Upper lobe of left lung (tissue), 6 donors: ENCODE results near the gene CNGB1. TPM values are rescaled to one million over a fixed set of nuclear protein-coding genes. Genes with fewer than 3 reads are reported as not detected.

ENCODE experiments used
- ATAC-seq, 2 donors: fragments of 200-7000 bp; cut with Tn5 transposase; one replicate each; pipeline ENCODE4 v1.9.1; 2022; ENCODE audit warnings: mild to moderate bottlenecking in 2 of 2, moderate library complexity in 2 of 2; ENCODE audit not compliant: low FRiP score in 2 of 2
- DNase-seq, 2 donors: peaks; one replicate each; pipeline ENCODE4 v3.0.0-alpha.2; 2019 to 2020
- H3K27ac ChIP-seq, 4 donors: fragments of 200-600 bp; sonication (generic); one replicate each; pipeline ENCODE4 v1.5.1; 2016 to 2019
- H3K27me3 ChIP-seq, 4 donors: fragments of 200-600 bp; sonication (generic); one replicate each; pipeline ENCODE4 v1.5.1; 2017 to 2019
- H3K36me3 ChIP-seq, 4 donors: fragments of 200-600 bp; sonication (generic); one replicate each; pipeline ENCODE4 v1.5.1; 2016 to 2019
- H3K4me1 ChIP-seq, 4 donors: fragments of 200-600 bp; sonication (generic); one replicate each; pipeline ENCODE4 v1.5.1; 2018 to 2019
- H3K4me3 ChIP-seq, 4 donors: fragments of 200-600 bp; sonication (generic); one replicate each; pipeline ENCODE4 v1.5.1; 2017 to 2019; ENCODE audit warnings: mild to moderate bottlenecking in 2 of 4, moderate library complexity in 1 of 4
- H3K9me3 ChIP-seq, 4 donors: fragments of 200-600 bp; sonication (generic); one replicate each; pipeline ENCODE4 v1.5.1; 2018 to 2019
- CTCF ChIP-seq, 6 experiments: fragments of 450-650 bp in 4 of 6; fragments of 200-600 bp in 2 of 6; sonication (generic) in 2 of 6; IDR thresholded peaks; one replicate each; pipeline ENCODE4 v1.5.1; 2016 to 2019; ENCODE audit warnings: antibody characterized with exemption in 6 of 6
- EP300 ChIP-seq, 4 donors: sonication (generic); formaldehyde crosslinking; IDR thresholded peaks; one replicate each; pipeline ENCODE4 v1.5.1; 2017; ENCODE audit warnings: antibody characterized with exemption in 4 of 4, control low read depth in 2 of 4
- POLR2A ChIP-seq, 4 donors: fragments of 450-650 bp; IDR thresholded peaks; one replicate each; pipeline ENCODE4 v1.5.1; 2016 to 2017; ENCODE audit warnings: antibody characterized with exemption in 4 of 4, mild to moderate bottlenecking in 2 of 4
- POLR2AphosphoS5 ChIP-seq, 2 donors: sonication (generic); formaldehyde crosslinking; IDR thresholded peaks; one replicate each; pipeline ENCODE4 v1.5.1; 2017; ENCODE audit warnings: antibody characterized with exemption in 2 of 2
- WGBS, 2 donors: methylation state at CpG; one replicate each; pipeline ENCODE4 v1.1.5; 2017 to 2018; 5-methylcytosine and 5-hydroxymethylcytosine counted together
- total RNA-seq, 6 donors: library from RNA; depleted of rRNA in 4 of 6; stranded (reverse); fragments of >200 nt in 4 of 6; gene quantifications; one replicate each; pipeline versions ENCODE4 v1.1.0 to v1.2.1, GENCODE V29; 2016 to 2021
- donor health status: DM: no; HTN: no; CAD: no; lungs with moderate emphysema.
- donor health status: DM: no; HTN: yes; CAD: no; lungs with severe emphysema.

Gene CNGB1
- total RNA-seq, 6 donors from 2014 or later: 0.06 to 0.39 TPM; not detected in 4

- H3K4me3 ChIP-seq: no peak overlapping the region
- H3K27me3 ChIP-seq: no peaks in the 10 kb centered on the region
- no peaks in the 10 kb centered on the region for H3K36me3 ChIP-seq
- TF ChIP-seq EP300 (IDR thresholded peaks at IDR 0.05): no peak
- no peak for TF ChIP-seq POLR2AphosphoS5 (IDR thresholded peaks at IDR 0.05)
- TF ChIP-seq POLR2A (IDR thresholded peaks at IDR 0.05): no peak
- no peak for TF ChIP-seq CTCF (IDR thresholded peaks at IDR 0.05)
- 91 to 97% methylated on average over 1 of the region's 1 CpG for WGBS, 2 donors
- no peak for ATAC-seq
- peaks cover 0 to 27% (median 2%) of the 10 kb centered on the region in 4 donors for H3K4me1 ChIP-seq
- H3K27ac ChIP-seq: no peak overlapping the region
- no peak for DNase-seq
- H3K9me3 ChIP-seq: no peaks in the 10 kb centered on the region
Measured at GRCh38 chr16:57953857-57954256, 17.1 kb downstream of the CNGB1 start.

- Histone ChIP-seq H3K4me1 (peaks cover 0 to 20% (median 2%) of the 10 kb centered on the region in 4 donors), H3K27me3 (no peaks in the 10 kb centered on the region), H3K9me3 (no peaks in the 10 kb centered on the region), H3K27ac (no peak overlapping the region), H3K36me3 (no peaks in the 10 kb centered on the region), H3K4me3 (no peak overlapping the region)
- peak in 1 of 2 donors; percentile 69 for ATAC-seq
- peak; percentile 44 to 81 for DNase-seq
- TF ChIP-seq POLR2A (IDR thresholded peaks at IDR 0.05) (no peak), EP300 (IDR thresholded peaks at IDR 0.05) (no peak), CTCF (IDR thresholded peaks at IDR 0.05) (no peak), POLR2AphosphoS5 (IDR thresholded peaks at IDR 0.05) (no peak)
- 59 to 100% methylated on average over 4 to 9 of the region's 9 CpGs for WGBS, 2 donors
Measured at GRCh38 chr16:57952909-57953308, 18.0 kb downstream of the CNGB1 start.

- 91% methylated on average over 7 of the region's 7 CpGs for WGBS, 2 donors
- Histone ChIP-seq H3K27ac (no peak overlapping the region), H3K4me3 (no peak overlapping the region), H3K27me3 (no peaks in the 10 kb centered on the region), H3K4me1 (peaks cover 0 to 9% (median 2%) of the 10 kb centered on the region in 4 donors), H3K9me3 (no peaks in the 10 kb centered on the region), H3K36me3 (no peaks in the 10 kb centered on the region)
- no peak for TF ChIP-seq EP300 (IDR thresholded peaks at IDR 0.05)
- no peak for TF ChIP-seq CTCF (IDR thresholded peaks at IDR 0.05)
- no peak for TF ChIP-seq POLR2AphosphoS5 (IDR thresholded peaks at IDR 0.05)
- TF ChIP-seq POLR2A (IDR thresholded peaks at IDR 0.05): no peak
- ATAC-seq: no peak
- DNase-seq: no peak
Measured at GRCh38 chr16:57951204-57951960, 19.5 kb downstream of the CNGB1 start.

- no peak for ATAC-seq
- Histone ChIP-seq H3K27me3 (no peaks in the 10 kb centered on the region), H3K27ac (no peak overlapping the region), H3K4me1 (peaks cover 0 to 4% (median 2%) of the 10 kb centered on the region in 4 donors), H3K36me3 (no peaks in the 10 kb centered on the region), H3K4me3 (no peak overlapping the region), H3K9me3 (no peaks in the 10 kb centered on the region)
- TF ChIP-seq POLR2AphosphoS5 (IDR thresholded peaks at IDR 0.05) (no peak), POLR2A (IDR thresholded peaks at IDR 0.05) (no peak), EP300 (IDR thresholded peaks at IDR 0.05) (no peak), CTCF (IDR thresholded peaks at IDR 0.05) (no peak)
- WGBS, 2 donors: 61 to 83% methylated on average over 2 to 6 of the region's 6 CpGs
- no peak for DNase-seq
Measured at GRCh38 chr16:57950382-57950781, 20.5 kb downstream of the CNGB1 start.
